ENCODE results near the gene VANGL1.
"Not testable (repeated sequence)": the region's sequence is repeated elsewhere in the genome, so short reads cannot be mapped to it uniquely, and the experiment has no call there.

DNA sequence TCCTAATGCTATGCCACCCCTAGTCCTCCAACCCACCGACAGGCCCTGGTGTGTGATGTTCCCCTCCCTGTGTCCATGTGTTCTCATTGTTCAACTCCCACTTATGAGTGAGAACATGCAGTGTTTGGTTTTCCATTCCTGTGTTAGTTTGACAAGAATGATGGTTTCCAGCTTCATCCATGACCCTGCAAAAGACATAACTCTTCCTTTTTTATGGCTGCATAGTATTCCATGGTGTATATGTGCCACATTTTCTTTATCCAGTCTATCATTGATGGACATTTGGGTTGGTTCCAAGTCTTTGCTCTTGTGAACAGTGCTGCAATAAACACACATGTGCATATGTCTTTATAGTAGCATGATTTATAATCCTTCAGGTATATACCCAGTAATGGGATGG, 8.2 kb upstream of the VANGL1 start:
- not testable (repeated sequence) for TF ChIP-seq POLR2A (IDR thresholded peaks at IDR 0.05); POLR2AphosphoS5 (IDR thresholded peaks at IDR 0.05; ENCODE audit: insufficient read depth in 1 of 2, low read depth in 1 of 2)

All from vagina (tissue), 2 donors.